Bronchial epithelial cell (primary cell): Measurements from ENCODE around the gene PON3. TPM values are rescaled to one million over a fixed set of nuclear protein-coding genes. Genes with fewer than 3 reads are reported as not detected.

Experiments used
- total RNA-seq: library from RNA; depleted of rRNA; stranded (reverse); fragments of >200 nt; gene quantifications from 2 replicates; pipeline ENCODE4 v1.2.1, GENCODE V29; 2014

Gene PON3
- total RNA-seq, 1 donor from 2014 or later = 1.3 TPM

Other genes starting within 250 kb of the PON3 start
- gene PON1, start 71.8 kb downstream of the PON3 start, total RNA-seq = not detected in 2 replicates
- gene PON2, start 38.7 kb upstream of the PON3 start, total RNA-seq = 40.8 and 52.4 TPM in 2 replicates
- gene ASB4, start 89.6 kb upstream of the PON3 start, total RNA-seq = under 0.01 TPM in 1 of 2 replicates, not detected in the other
- 0.53 and 0.64 TPM in 2 replicates for gene PDK4, start 200.1 kb upstream of the PON3 start, total RNA-seq